Nephron (organoid): Measurements from ENCODE around the gene PAN3.
A peak's percentile ranks its signal among the peaks of the same experiment; 100 is the strongest.

Experiments
- H3K27ac Mint-ChIP-seq, 3 experiments: 2 replicates each; pipeline ENCODE4 v1.8.0; 2020; ENCODE audit warnings: mixed read lengths in 3 of 3, mild to moderate bottlenecking in 2 of 3, moderate library complexity in 1 of 3
- H3K27me3 Mint-ChIP-seq: 2 replicates; pipeline ENCODE4 v1.8.0; 2021; ENCODE audit warnings: low read depth, mild to moderate bottlenecking, moderate library complexity, mixed read lengths
- H3K36me3 Mint-ChIP-seq: 2 replicates; pipeline ENCODE4 v1.8.0; 2020; ENCODE audit warnings: low read depth, mixed read lengths
- H3K4me1 Mint-ChIP-seq: 2 replicates; pipeline ENCODE4 v1.8.0; 2020; ENCODE audit warnings: mixed read lengths
- H3K4me3 Mint-ChIP-seq, 3 experiments: 2 replicates each; pipeline ENCODE4 v1.8.0; 2020; ENCODE audit warnings: mild to moderate bottlenecking in 3 of 3, mixed read lengths in 3 of 3, moderate library complexity in 2 of 3
- H3K9me3 Mint-ChIP-seq: 2 replicates; pipeline ENCODE4 v1.8.0; 2020; ENCODE audit warnings: mixed read lengths
- TF ChIP-seq, protein P1 (sequence below), 3 experiments: fragments of 200-600 bp; sonication (generic); IDR thresholded peaks; one replicate each; pipeline ENCODE4 v1.5.0; 2021; ENCODE audit warnings: antibody characterized with exemption in 3 of 3; ENCODE audit not compliant: unreplicated experiment in 3 of 3

PAN3 gene

DNA sequence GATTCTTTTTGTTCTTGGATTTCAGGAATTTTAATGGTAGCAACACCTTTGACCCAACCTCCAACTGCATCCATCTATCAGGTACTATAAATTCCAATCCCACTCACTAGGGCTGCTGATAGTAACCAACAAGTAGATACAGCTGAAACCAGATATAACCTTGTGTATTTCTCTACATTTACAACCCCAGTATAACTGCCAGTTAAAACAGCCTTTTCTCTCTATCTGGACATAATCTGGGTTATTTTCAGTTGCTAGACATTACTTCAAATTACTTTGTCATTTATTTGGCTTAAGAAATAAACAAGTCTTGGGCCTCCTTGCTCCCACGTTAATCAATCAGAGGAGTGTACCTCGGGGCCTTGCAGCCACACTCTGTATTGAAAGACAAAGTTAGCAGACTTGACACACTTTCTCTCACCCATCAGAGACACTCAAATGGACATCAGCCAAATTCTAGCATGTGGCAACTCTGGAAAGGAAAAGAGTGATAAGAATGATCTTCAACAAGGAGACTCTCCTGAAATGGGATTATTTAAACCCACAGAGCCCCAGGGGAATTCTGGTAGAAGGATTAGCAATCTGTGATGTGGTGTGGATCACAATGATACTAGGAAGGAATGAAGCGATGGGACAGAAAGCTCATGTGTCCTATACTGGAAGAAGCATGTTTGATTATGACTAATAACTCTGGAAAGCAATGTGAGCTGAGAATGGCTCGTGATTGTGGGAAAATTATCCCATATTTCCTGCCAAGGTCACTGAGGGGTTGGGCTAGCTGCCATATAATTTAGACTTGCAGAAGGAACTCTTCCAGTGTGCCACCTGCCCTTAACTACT, 199.0 kb downstream of the PAN3 start:
- Mint-ChIP-seq H3K4me1 (peaks cover 53% of the 10 kb centered on the region), H3K4me3 (peak overlapping the region in 1 of 3 experiments; percentile 4), H3K9me3 (no peaks in the 10 kb centered on the region), H3K27ac (peak overlapping the region; percentile 78 to 86 (median 83)), H3K36me3 (no peaks in the 10 kb centered on the region), H3K27me3 (peaks cover 11% of the 10 kb centered on the region)
- TF ChIP-seq, protein P1, sequence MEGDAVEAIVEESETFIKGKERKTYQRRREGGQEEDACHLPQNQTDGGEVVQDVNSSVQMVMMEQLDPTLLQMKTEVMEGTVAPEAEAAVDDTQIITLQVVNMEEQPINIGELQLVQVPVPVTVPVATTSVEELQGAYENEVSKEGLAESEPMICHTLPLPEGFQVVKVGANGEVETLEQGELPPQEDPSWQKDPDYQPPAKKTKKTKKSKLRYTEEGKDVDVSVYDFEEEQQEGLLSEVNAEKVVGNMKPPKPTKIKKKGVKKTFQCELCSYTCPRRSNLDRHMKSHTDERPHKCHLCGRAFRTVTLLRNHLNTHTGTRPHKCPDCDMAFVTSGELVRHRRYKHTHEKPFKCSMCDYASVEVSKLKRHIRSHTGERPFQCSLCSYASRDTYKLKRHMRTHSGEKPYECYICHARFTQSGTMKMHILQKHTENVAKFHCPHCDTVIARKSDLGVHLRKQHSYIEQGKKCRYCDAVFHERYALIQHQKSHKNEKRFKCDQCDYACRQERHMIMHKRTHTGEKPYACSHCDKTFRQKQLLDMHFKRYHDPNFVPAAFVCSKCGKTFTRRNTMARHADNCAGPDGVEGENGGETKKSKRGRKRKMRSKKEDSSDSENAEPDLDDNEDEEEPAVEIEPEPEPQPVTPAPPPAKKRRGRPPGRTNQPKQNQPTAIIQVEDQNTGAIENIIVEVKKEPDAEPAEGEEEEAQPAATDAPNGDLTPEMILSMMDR (IDR thresholded peaks at IDR 0.05; ENCODE audit: unreplicated experiment in 3 of 3) = no peak

DNA sequence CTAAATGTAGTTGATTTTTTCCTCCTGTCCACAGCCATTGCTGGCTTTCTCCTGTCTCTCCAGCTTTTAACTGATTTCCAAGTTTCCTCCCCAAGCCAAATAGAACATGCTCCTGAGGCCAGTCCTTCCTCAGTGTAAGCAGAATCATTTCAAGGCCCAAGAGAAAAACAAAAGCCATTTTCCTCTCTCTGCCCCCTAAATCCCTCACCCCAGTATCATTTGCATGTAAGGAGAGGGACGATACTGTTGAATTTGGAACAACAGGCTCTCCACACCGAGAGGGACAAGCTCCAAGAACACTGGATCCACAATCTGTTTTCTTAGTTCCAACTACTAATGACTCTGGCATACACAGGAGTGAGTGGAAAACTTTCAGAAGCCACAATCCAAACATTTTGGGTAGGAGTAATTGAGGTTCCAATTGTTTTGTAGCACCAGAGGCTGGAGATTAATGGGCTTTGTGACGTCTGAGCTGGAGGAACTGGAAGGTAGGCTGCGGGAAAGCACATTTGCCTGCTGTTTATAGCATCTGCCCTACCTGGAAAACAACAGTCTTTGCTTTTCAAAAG, 199.7 kb downstream of the PAN3 start:
- Mint-ChIP-seq H3K4me1 (peaks cover 53% of the 10 kb centered on the region), H3K9me3 (no peaks in the 10 kb centered on the region)

DNA sequence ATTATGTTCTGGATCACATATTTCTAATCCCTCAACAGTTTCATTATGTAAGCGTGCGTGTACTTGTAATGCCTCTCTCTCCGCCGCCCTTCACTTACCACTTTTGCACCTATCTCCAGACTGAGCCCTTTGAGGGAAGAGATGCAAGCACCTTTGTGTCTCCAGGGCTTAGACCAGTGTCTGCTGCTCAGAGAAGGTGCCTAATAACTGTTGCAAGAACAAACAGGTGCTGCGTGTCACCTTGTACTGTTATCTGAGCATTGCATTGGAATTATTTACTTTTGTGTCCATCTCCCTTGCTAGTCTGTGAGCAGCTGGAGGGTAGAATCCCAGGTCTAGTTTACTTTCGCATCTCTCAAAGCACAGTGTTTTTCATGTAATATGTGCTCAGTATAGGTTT, 200.4 kb downstream of the PAN3 start:
- Mint-ChIP-seq H3K4me3 (no peak overlapping the region), H3K27me3 (peaks cover 11% of the 10 kb centered on the region), H3K27ac (peak overlapping the region in 2 of 3 experiments; percentile 83 to 86), H3K4me1 (peaks cover 47% of the 10 kb centered on the region), H3K9me3 (no peaks in the 10 kb centered on the region), H3K36me3 (no peaks in the 10 kb centered on the region)
- TF ChIP-seq, protein P1 (IDR thresholded peaks at IDR 0.05; ENCODE audit: unreplicated experiment in 3 of 3) = no peak

More for the DNA sequence above, 199.7 kb downstream of the PAN3 start:
- Mint-ChIP-seq H3K27me3 (peaks cover 11% of the 10 kb centered on the region), H3K36me3 (no peaks in the 10 kb centered on the region), H3K4me3 (peak overlapping the region in 1 of 3 experiments; percentile 7), H3K27ac (peak overlapping the region; percentile 78 to 86 (median 83))
- TF ChIP-seq, protein P1 (IDR thresholded peaks at IDR 0.05; ENCODE audit: unreplicated experiment in 3 of 3) = no peak

DNA sequence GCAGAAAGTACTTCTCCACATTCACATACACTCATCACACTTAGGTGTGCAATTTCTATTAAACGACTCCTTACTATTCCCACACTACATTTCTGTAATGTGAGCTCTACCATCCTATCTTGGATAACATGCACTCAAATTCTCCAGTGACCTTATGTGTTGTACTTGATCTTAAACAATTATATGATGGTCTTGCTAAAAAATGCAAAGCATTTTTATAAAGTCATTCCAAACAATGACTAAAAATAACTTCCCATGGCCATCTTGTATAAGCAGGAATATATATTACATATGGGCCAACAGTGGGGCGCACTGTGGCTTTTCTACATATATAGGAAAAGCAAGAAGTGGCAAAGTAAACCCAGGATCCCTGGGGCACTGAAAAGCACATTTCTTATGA, 201.1 kb downstream of the PAN3 start:
- TF ChIP-seq, protein P1 (IDR thresholded peaks at IDR 0.05; ENCODE audit: unreplicated experiment in 3 of 3) = no peak
- peaks cover 53% of the 10 kb centered on the region for H3K4me1 Mint-ChIP-seq
- H3K9me3 Mint-ChIP-seq = no peaks in the 10 kb centered on the region
- H3K36me3 Mint-ChIP-seq = no peaks in the 10 kb centered on the region
- peak overlapping the region in 2 of 3 experiments; percentile 83 to 86 for H3K27ac Mint-ChIP-seq
- peaks cover 11% of the 10 kb centered on the region for H3K27me3 Mint-ChIP-seq
- no peak overlapping the region for H3K4me3 Mint-ChIP-seq

DNA sequence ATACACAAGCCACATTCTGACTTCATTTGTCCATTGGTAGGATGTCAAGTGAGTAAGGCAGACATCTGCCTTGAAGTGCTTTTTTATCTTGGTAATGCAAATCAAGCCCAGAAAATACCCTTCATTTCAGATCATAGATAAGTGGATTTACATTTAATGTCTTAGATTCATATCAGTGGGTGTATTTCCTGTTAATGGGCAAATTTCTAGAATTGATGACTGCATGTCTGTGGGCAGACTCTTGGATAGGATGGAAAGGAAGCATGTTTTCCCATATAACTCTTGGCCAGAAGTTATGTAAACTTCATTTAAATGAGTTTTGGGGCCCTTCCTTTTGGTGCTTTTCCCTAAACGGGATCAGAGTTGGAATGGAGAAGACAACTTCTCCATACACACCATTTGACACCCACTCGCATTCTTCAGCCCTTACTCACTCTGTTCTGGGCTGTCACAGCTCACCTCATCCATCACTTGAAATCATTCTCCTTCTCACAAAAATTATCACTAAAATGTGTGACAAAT, 202.0 kb downstream of the PAN3 start:
- Mint-ChIP-seq H3K9me3 (no peaks in the 10 kb centered on the region), H3K4me1 (peaks cover 50% of the 10 kb centered on the region), H3K36me3 (no peaks in the 10 kb centered on the region), H3K27me3 (peaks cover 4% of the 10 kb centered on the region), H3K27ac (no peak overlapping the region), H3K4me3 (no peak overlapping the region)
- TF ChIP-seq, protein P1 (IDR thresholded peaks at IDR 0.05; ENCODE audit: unreplicated experiment in 3 of 3) = no peak
